Measurements from ENCODE around the gene PCDHB13.

DNA sequence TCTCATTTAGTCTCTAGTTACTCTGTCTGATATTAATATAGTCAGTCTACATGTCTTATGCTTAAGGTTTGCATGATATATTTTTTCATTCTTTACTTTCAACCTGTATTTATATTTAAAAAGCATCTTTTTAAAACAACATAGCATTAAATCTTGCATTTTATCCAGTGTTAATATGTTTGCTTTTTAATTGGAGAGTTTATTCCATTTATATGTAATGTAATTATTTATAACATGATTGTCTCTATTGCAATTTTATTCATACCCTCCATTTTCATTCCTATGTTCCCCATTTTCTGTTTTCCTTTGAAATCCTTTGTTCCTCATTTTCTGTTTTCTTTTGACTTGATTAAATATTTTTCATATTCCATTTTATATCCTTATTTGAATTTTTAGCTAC lies 44.7 kb downstream of the PCDHB13 start:
- no peak for TF ChIP-seq POLR2A (IDR thresholded peaks at IDR 0.05)
- TF ChIP-seq, protein P1, sequence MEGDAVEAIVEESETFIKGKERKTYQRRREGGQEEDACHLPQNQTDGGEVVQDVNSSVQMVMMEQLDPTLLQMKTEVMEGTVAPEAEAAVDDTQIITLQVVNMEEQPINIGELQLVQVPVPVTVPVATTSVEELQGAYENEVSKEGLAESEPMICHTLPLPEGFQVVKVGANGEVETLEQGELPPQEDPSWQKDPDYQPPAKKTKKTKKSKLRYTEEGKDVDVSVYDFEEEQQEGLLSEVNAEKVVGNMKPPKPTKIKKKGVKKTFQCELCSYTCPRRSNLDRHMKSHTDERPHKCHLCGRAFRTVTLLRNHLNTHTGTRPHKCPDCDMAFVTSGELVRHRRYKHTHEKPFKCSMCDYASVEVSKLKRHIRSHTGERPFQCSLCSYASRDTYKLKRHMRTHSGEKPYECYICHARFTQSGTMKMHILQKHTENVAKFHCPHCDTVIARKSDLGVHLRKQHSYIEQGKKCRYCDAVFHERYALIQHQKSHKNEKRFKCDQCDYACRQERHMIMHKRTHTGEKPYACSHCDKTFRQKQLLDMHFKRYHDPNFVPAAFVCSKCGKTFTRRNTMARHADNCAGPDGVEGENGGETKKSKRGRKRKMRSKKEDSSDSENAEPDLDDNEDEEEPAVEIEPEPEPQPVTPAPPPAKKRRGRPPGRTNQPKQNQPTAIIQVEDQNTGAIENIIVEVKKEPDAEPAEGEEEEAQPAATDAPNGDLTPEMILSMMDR (IDR thresholded peaks at IDR 0.05) = no peak
